HG03139 (cell line): ENCODE data around the gene RBP3.

ENCODE experiments used
- ATAC-seq: cut with Tn5 transposase; IDR thresholded peaks from one replicate; pipeline ENCODE4 v1.9.1; 2021; ENCODE audit not compliant: unreplicated experiment

RBP3 gene

GRCh38 chr10:47318706-47319105, 29.5 kb upstream of the RBP3 start:
- no peak for ATAC-seq

- ATAC-seq, result no peak
These were observed 28.4 kb upstream of the RBP3 start for GRCh38 chr10:47319784-47320183.

GRCh38 chr10:47320812-47321211, 27.4 kb upstream of the RBP3 start:
- no peak for ATAC-seq

GRCh38 chr10:47321521-47322195, 26.5 kb upstream of the RBP3 start:
- ATAC-seq, result no peak

- ATAC-seq, result no peak
These were observed 25.7 kb upstream of the RBP3 start, which contains the start of gene GDF2 for GRCh38 chr10:47322300-47323061. Gene GDF2 (plus strand): TSS chr10:47322454. CDS start chr10:47322669, 215 bp downstream.

GRCh38 chr10:47323087-47323486, 25.1 kb upstream of the RBP3 start:
- no peak for ATAC-seq

- ATAC-seq, result no peak
These were observed 24.4 kb upstream of the RBP3 start for GRCh38 chr10:47323636-47324296.

- no peak for ATAC-seq
These were observed 22.6 kb upstream of the RBP3 start for GRCh38 chr10:47325303-47326291.

GRCh38 chr10:47326306-47326926, 21.7 kb upstream of the RBP3 start:
- no peak for ATAC-seq

GRCh38 chr10:47326927-47327330, 21.2 kb upstream of the RBP3 start:
- ATAC-seq, result no peak

GRCh38 chr10:47329855-47330254, 18.3 kb upstream of the RBP3 start:
- ATAC-seq, result no peak

- no peak for ATAC-seq
These were observed 17.8 kb upstream of the RBP3 start for GRCh38 chr10:47330366-47330765.

GRCh38 chr10:47330804-47331203, 17.4 kb upstream of the RBP3 start:
- ATAC-seq, result no peak

- no peak for ATAC-seq
These were observed 16.7 kb upstream of the RBP3 start for GRCh38 chr10:47331491-47331890.

GRCh38 chr10:47331954-47332353, 16.2 kb upstream of the RBP3 start:
- no peak for ATAC-seq

- no peak for ATAC-seq
These were observed 15.8 kb upstream of the RBP3 start for GRCh38 chr10:47332371-47332770.

- ATAC-seq, result no peak
These were observed 15.2 kb upstream of the RBP3 start for GRCh38 chr10:47332946-47333345.

GRCh38 chr10:47333532-47333931, 14.6 kb upstream of the RBP3 start:
- ATAC-seq, result no peak

- ATAC-seq, result no peak
These were observed 13.5 kb upstream of the RBP3 start for GRCh38 chr10:47334466-47335295.
